Suprapubic skin (tissue), 4 donors: ENCODE results near the gene ETV6. TPM values are rescaled to one million over a fixed set of nuclear protein-coding genes. Genes with fewer than 3 reads are reported as not detected.
"Not testable (repeated sequence)": the region's sequence is repeated elsewhere in the genome, so short reads cannot be mapped to it uniquely, and the experiment has no call there.

Source experiments
- DNase-seq, 2 donors: peaks; one replicate each; pipeline ENCODE4 v3.0.0-alpha.2; 2019; ENCODE audit warnings: low spot score in 2 of 2
- H3K27ac ChIP-seq: fragments of 200-600 bp; sonication (generic); one replicate; pipeline ENCODE4 v1.5.1; 2019
- H3K27me3 ChIP-seq: fragments of 200-600 bp; sonication (generic); one replicate; pipeline ENCODE4 v1.5.1; 2019
- H3K36me3 ChIP-seq: fragments of 200-600 bp; sonication (generic); one replicate; pipeline ENCODE4 v1.5.1; 2019
- H3K4me1 ChIP-seq: fragments of 200-600 bp; sonication (generic); one replicate; pipeline ENCODE4 v1.5.1; 2019
- H3K4me3 ChIP-seq: fragments of 200-600 bp; sonication (generic); one replicate; pipeline ENCODE4 v1.5.1; 2019; ENCODE audit warnings: mild to moderate bottlenecking
- H3K9me3 ChIP-seq: fragments of 200-600 bp; sonication (generic); one replicate; pipeline ENCODE4 v1.5.1; 2019
- CTCF ChIP-seq, 2 donors: fragments of 200-600 bp in 1 of 2; fragments of 450-650 bp in 1 of 2; sonication (generic) in 1 of 2; IDR thresholded peaks; one replicate each; pipeline ENCODE4 v1.5.1; 2016 to 2019; ENCODE audit warnings: antibody characterized with exemption in 2 of 2, mild to moderate bottlenecking in 1 of 2, moderate library complexity in 1 of 2
- EP300 ChIP-seq: sonication (generic); formaldehyde crosslinking; IDR thresholded peaks from one replicate; pipeline ENCODE4 v1.6.1; 2017; ENCODE audit warnings: antibody characterized with exemption
- POLR2A ChIP-seq, 2 donors: fragments of 450-650 bp; IDR thresholded peaks; one replicate each; pipeline ENCODE4 v1.6.1; 2017; ENCODE audit warnings: antibody characterized with exemption in 2 of 2, mild to moderate bottlenecking in 2 of 2, moderate library complexity in 2 of 2
- POLR2AphosphoS5 ChIP-seq, 3 donors: sonication (generic); formaldehyde crosslinking; IDR thresholded peaks; one replicate each; pipeline ENCODE4 v1.6.1; 2017; ENCODE audit warnings: antibody characterized with exemption in 3 of 3
- WGBS: methylation state at CpG from one replicate; pipeline ENCODE4 v1.1.5; 2018; 5-methylcytosine and 5-hydroxymethylcytosine counted together
- total RNA-seq, 4 donors: library from RNA; depleted of rRNA; stranded (reverse); fragments of >200 nt; gene quantifications; one replicate each; pipeline ENCODE4 v1.1.0, GENCODE V29; 2016

Gene ETV6
- total RNA-seq, 4 donors from 2014 or later = 16.9 to 41.4 (median 25.1) TPM

DNA sequence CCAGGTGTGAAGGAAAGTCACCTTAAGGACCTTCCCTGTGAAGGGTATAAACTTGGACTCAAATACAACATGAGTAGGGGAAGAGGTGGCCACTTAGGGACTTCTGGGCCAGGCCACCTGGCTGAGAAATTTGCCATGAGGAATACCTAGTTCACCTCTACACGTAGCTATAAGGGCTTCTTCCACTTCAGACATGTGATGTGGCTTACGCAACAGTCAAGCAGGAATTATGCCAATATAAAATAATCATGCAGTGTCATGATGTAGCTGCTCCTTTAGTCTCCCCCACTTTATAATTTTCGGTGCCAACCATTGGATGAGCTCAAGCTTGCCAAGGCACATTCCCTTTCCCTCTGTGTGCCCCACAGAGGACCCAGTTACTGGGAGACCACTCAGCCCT, 254.7 kb downstream of the ETV6 start:
- Histone ChIP-seq H3K4me3 (no peak overlapping the region), H3K9me3 (peaks cover 9% of the 10 kb centered on the region), H3K27me3 (no peaks in the 10 kb centered on the region), H3K27ac (no peak overlapping the region), H3K4me1 (no peaks in the 10 kb centered on the region), H3K36me3 (no peaks in the 10 kb centered on the region)
- no peak for TF ChIP-seq EP300
- no peak for TF ChIP-seq CTCF (IDR thresholded peaks at IDR 0.05)
- no peak for TF ChIP-seq POLR2AphosphoS5 (IDR thresholded peaks at IDR 0.05)
- TF ChIP-seq POLR2A (IDR thresholded peaks at IDR 0.05) = no peak
- WGBS = 36% methylated on average over 3 of the region's 3 CpGs
- DNase-seq = no peak

- Histone ChIP-seq H3K9me3 (peaks cover 9% of the 10 kb centered on the region), H3K27ac (no peak overlapping the region), H3K27me3 (no peaks in the 10 kb centered on the region), H3K4me1 (no peaks in the 10 kb centered on the region), H3K36me3 (no peaks in the 10 kb centered on the region), H3K4me3 (no peak overlapping the region)
- no peak for TF ChIP-seq CTCF (IDR thresholded peaks at IDR 0.05)
- TF ChIP-seq POLR2A (IDR thresholded peaks at IDR 0.05) = no peak
- no peak for TF ChIP-seq EP300
- no peak for TF ChIP-seq POLR2AphosphoS5 (IDR thresholded peaks at IDR 0.05)
- no peak for DNase-seq
Observed at GRCh38 chr12:11905534-11905933, 256.1 kb downstream of the ETV6 start.

DNA sequence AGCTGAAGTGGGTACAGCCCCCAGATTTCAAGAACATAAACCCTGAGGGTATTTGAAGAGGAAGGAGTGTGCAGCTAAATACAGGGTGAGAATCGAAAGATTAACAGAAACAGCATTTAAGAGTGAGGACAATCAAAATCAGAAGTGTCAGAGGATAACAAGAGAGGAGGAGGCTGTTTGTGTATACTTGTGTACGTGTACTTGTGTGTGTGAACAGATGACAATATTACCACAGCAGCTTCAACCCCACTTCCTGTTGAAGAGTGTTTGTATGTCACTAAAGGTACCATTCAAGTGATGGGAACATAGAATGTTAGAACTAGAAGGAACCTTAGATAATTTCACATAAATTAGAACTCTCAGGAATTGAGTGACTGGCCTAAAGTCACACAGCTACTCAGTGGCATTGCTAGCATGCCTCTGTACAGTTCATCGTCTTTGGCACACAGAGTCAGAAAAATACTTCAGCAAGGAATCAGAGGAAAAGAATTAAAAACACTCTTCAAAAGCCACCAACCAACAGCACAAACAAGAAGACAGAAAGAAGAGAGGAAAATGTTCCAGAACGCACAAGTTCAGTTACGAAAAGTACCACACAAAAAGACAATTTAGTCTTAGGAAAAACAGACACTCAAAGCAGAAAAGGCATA, 256.9 kb downstream of the ETV6 start:
- no peak for DNase-seq
- Histone ChIP-seq H3K27ac (no peak overlapping the region), H3K4me3 (no peak overlapping the region), H3K9me3 (peaks cover 9% of the 10 kb centered on the region), H3K36me3 (no peaks in the 10 kb centered on the region), H3K27me3 (no peaks in the 10 kb centered on the region), H3K4me1 (no peaks in the 10 kb centered on the region)
- 76% methylated on average over 5 of the region's 5 CpGs for WGBS
- no peak for TF ChIP-seq CTCF (IDR thresholded peaks at IDR 0.05)
- no peak for TF ChIP-seq POLR2AphosphoS5 (IDR thresholded peaks at IDR 0.05)
- TF ChIP-seq EP300 = no peak
- no peak for TF ChIP-seq POLR2A (IDR thresholded peaks at IDR 0.05)

GRCh38 chr12:11907625-11908024, 258.2 kb downstream of the ETV6 start:
- Histone ChIP-seq H3K27me3 (no peaks in the 10 kb centered on the region), H3K36me3 (no peaks in the 10 kb centered on the region), H3K4me3 (no peak overlapping the region), H3K27ac (no peak overlapping the region), H3K4me1 (no peaks in the 10 kb centered on the region), H3K9me3 (peaks cover 9% of the 10 kb centered on the region)
- no peak for DNase-seq
- TF ChIP-seq EP300 = no peak
- no peak for TF ChIP-seq POLR2AphosphoS5 (IDR thresholded peaks at IDR 0.05)

DNA sequence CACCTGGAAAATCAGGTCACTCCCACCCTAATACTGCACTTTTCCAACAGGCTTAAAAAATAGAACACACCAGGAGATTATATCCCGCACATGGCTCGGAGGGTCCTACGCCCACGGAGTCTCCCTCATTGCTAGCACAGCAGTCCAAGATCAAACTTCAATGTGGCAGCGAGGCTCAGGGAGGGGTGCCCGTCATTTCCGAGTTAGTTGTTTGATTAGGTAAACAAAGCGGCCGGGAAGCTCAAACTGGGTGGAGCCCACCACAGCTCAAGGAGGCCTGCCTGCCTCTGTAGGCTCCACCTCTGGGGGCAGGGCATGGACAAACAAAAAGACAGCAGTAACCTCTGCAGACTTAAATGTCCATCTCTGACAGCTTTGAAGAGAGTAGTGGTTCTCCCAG, 259.9 kb downstream of the ETV6 start:
- H3K27ac ChIP-seq, H3K9me3 ChIP-seq, H3K36me3 ChIP-seq, H3K27me3 ChIP-seq, DNase-seq, H3K4me3 ChIP-seq, H3K4me1 ChIP-seq: not testable (repeated sequence)
- 90% methylated on average over 9 of the region's 9 CpGs for WGBS

- no peaks in the 10 kb centered on the region for H3K9me3 ChIP-seq
- DNase-seq = no peak
- no peak for TF ChIP-seq POLR2AphosphoS5 (IDR thresholded peaks at IDR 0.05)
- no peak for TF ChIP-seq EP300
- no peak for TF ChIP-seq POLR2A (IDR thresholded peaks at IDR 0.05)
- TF ChIP-seq CTCF (IDR thresholded peaks at IDR 0.05) = no peak
- H3K27ac ChIP-seq = no peak overlapping the region
- no peaks in the 10 kb centered on the region for H3K27me3 ChIP-seq
- no peaks in the 10 kb centered on the region for H3K4me1 ChIP-seq
- no peak overlapping the region for H3K4me3 ChIP-seq
- no peaks in the 10 kb centered on the region for H3K36me3 ChIP-seq
- WGBS = 79% methylated on average over 1 of the region's 1 CpG
Observed at GRCh38 chr12:11916113-11916512, 266.6 kb downstream of the ETV6 start.
